Measurements from ENCODE around the gene GMPR.
"Not testable (repeated sequence)": the region's sequence is repeated elsewhere in the genome, so short reads cannot be mapped to it uniquely, and the experiment has no call there.

The GMPR gene

GRCh38 chr6:16238057-16238962 lies at the start of gene GMPR:
GMPR (plus strand) TSS chr6:16238587; CDS start chr6:16238694, 107 bp downstream.
- DNase-seq, result peak; percentile 91

- DNase-seq, result no peak
These were observed 48.2 kb upstream of the GMPR start for GRCh38 chr6:16190214-16190613.

GRCh38 chr6:16196260-16196983 lies 42.0 kb upstream of the GMPR start:
- DNase-seq, result no peak

- DNase-seq, result no peak
These were observed 41.3 kb upstream of the GMPR start for GRCh38 chr6:16196984-16197546.

GRCh38 chr6:16198061-16198705 lies 40.2 kb upstream of the GMPR start:
- DNase-seq, result no peak

GRCh38 chr6:16199804-16200203 lies 38.6 kb upstream of the GMPR start:
- no peak for DNase-seq

- DNase-seq, result no peak
These were observed 38.0 kb upstream of the GMPR start for GRCh38 chr6:16200321-16200883.

GRCh38 chr6:16201706-16202105 lies 36.7 kb upstream of the GMPR start:
- DNase-seq, result no peak

GRCh38 chr6:16204653-16205376 lies 33.6 kb upstream of the GMPR start:
- no peak for DNase-seq

- no peak for DNase-seq
These were observed 32.8 kb upstream of the GMPR start for GRCh38 chr6:16205377-16206144.

- DNase-seq, result no peak
These were observed 31.8 kb upstream of the GMPR start for GRCh38 chr6:16206595-16207037.

- DNase-seq, result no peak
These were observed 29.4 kb upstream of the GMPR start for GRCh38 chr6:16208989-16209388.

GRCh38 chr6:16209539-16209938 lies 28.8 kb upstream of the GMPR start:
- no peak for DNase-seq

- DNase-seq, result no peak
These were observed 26.1 kb upstream of the GMPR start for GRCh38 chr6:16212276-16212675.

- DNase-seq, result no peak
These were observed 21.8 kb upstream of the GMPR start for GRCh38 chr6:16216501-16217155.

GRCh38 chr6:16217156-16217721 lies 21.1 kb upstream of the GMPR start:
- no peak for DNase-seq

GRCh38 chr6:16222826-16223225 lies 15.6 kb upstream of the GMPR start:
- DNase-seq, result no peak

- DNase-seq, result no peak
These were observed 15.0 kb upstream of the GMPR start for GRCh38 chr6:16223362-16223761.

GRCh38 chr6:16224409-16224808 lies 14.0 kb upstream of the GMPR start:
- DNase-seq, result no peak

GRCh38 chr6:16225062-16225731 lies 13.2 kb upstream of the GMPR start:
- DNase-seq, result not testable (repeated sequence)
